GM23338 (cell line): Measurements from ENCODE around the gene SLC4A5.

Experiments
- CTCF ChIP-seq, 2 experiments: fragments of 200-600 bp in 1 of 2; sonication (generic) in 1 of 2; conservative IDR thresholded peaks; 2 replicates each; pipeline versions ENCODE4 v1.5.1 to v1.6.1; 2016 to 2017; ENCODE audit warnings: antibody characterized with exemption in 2 of 2, low read depth in 2 of 2, mild to moderate bottlenecking in 2 of 2, moderate library complexity in 1 of 2
- EZH2phosphoT487 ChIP-seq: fragments of 200-600 bp; sonication (generic); IDR thresholded peaks from one replicate; pipeline ENCODE4 v1.8.1; 2018; ENCODE audit warnings: antibody characterized with exemption; ENCODE audit not compliant: unreplicated experiment
- POLR2AphosphoS5 ChIP-seq: IDR thresholded peaks from 2 replicates; pipeline ENCODE4 v1.6.1; 2016; ENCODE audit warnings: antibody characterized with exemption, low read depth

DNA sequence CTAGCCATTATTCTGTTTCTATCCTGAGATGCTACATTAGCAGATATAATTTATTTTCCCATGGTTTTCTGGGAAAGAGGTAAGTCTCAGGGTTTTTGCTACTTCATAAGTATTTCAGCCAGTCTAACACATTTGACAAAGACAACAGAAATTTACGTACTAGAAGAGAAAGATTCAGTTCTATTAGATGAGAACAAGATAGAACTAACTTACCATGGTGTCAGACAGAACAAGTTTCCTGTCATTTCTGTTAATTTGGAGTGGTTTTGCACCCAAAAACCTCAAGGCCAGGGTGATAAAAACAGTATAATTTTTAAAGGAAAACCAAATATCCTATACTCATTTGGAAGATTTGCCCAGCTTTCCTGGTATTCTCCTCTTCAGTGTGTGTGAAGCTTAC lies 15.6 kb downstream of the SLC4A5 start:
- TF ChIP-seq POLR2AphosphoS5, result no peak
- no peak for TF ChIP-seq CTCF (conservative IDR thresholded peaks at IDR 0.05; ENCODE audit: low read depth in 2 of 2)
- no peak for TF ChIP-seq EZH2phosphoT487
